Measurements from ENCODE around the gene COPS3.
"Not testable (repeated sequence)": the region's sequence is repeated elsewhere in the genome, so short reads cannot be mapped to it uniquely, and the experiment has no call there.

COPS3 gene

GRCh38 chr17:17301659-17302058 lies 20.6 kb upstream of the COPS3 start:
- DNase-seq = not testable (repeated sequence)

GRCh38 chr17:17300624-17301568 lies 19.9 kb upstream of the COPS3 start:
- peak; percentile 74 for DNase-seq

GRCh38 chr17:17298108-17298507 lies 17.1 kb upstream of the COPS3 start:
- DNase-seq = no peak

DNA sequence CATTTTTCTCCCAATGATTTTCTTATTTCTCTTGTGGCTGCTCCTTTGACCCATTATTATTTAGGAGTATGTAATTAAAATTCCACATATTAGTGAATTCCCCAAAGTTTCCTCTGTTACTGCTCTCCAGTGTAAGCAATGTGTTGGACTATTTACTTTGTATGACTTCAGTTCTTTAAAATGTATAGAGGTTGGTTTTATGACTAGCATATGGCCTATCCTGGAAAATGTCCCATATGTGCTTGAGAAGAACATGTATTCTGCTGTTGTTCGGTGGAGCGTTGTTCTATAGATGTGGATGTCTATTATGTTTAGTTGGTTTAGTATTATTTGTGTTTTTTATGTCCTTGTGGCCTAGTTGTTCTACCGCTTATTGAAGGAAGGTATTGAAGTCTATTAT lies 16.2 kb upstream of the COPS3 start:
- DNase-seq = no peak

DNA sequence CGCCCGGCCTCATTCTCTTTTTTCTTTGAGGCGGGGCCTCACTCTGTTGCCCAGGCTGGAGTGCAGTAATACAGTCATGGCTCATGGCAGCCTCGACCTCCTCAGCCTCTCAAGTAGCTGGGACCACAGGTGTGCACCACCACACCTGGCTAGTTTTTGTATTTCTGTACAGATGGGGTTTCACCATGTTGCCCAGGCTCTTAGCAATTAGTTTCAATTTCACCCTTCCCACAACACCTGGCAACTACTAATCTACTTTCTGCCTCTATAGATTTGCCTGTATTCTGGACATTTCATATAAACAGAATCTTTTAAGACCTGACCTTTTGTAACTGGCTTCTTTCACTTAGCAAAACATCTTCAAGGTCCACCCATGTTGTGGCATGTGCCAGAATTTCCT lies 14.1 kb upstream of the COPS3 start:
- DNase-seq = no peak

DNA sequence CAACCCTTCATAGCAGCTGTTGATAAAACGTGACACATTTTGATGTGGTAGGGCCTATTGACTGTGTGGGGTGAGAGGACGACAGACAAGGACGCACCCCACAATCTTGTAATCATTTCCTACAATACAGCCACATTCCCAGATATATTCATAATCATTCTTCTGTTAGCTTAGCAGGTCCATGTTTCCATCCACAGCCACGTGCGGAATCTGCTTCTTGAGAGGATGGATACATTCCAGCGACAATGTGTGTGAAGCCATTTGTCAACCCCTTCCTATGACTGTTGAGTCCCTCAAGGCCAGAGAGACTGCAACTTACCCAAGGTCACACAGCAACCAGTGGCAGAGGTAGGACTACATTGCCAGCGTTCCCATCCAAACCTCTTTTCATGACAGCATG lies 8.7 kb upstream of the COPS3 start:
- no peak for DNase-seq

DNA sequence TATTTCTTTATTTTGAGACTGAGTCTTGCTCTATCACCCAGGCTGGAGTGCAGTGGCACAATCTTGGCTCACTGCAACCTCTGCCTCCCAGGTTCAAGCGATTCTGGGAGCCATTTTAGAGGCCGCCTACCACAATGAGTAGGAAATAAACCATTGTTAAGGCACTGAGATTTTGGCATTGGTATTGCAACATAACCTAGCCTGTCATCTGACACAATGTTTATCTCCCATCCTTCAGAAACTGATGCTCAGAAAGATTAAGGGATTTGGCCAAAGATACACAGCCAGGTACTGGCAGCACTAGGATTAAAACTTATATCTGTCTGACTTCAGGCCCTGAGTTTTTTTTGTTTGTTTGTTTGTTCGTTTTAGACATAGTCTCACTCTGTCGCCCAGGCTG lies 8.0 kb upstream of the COPS3 start:
- DNase-seq = no peak

DNA sequence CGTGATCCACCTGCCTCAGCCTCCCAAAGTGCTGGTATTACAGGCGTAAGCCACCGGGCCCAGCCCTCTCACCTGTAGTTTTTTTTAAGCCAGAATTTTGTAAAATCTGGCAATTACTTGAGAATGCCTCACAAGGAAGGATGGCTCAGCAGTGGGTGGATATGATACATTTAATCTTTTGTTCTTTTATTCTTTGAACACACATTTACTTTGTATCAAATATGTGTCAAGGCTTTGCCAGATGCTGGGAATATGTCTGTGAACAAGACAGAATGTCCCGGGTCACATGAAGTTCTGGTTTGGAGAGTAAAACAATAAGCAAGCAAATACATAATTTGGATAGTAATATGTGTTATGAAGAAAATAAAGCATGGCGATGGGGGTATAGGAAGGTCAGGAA lies 4.9 kb upstream of the COPS3 start:
- no peak for DNase-seq

DNA sequence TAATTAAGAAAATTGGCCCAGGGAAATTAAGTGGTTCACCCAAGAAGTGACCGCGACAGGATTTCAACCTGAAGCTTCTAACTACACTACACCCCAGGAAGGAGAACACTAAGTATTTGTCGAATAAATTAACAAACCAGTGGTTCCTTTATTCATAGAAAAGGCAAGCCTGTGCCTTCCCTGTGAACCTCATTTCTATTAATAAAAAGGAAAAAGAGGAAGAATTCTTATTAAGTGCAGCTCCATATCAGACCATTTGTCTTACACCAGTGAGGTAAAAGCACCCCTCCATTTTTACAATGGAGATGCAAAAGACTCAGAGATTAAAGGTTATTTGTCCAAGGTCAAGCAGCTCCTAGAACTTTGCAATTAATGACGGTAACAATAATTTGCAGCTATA lies 1.7 kb downstream of the COPS3 start:
- DNase-seq = no peak

- not testable (repeated sequence) for DNase-seq
Measured at GRCh38 chr17:17277431-17277830, 3.6 kb downstream of the COPS3 start.

DNA sequence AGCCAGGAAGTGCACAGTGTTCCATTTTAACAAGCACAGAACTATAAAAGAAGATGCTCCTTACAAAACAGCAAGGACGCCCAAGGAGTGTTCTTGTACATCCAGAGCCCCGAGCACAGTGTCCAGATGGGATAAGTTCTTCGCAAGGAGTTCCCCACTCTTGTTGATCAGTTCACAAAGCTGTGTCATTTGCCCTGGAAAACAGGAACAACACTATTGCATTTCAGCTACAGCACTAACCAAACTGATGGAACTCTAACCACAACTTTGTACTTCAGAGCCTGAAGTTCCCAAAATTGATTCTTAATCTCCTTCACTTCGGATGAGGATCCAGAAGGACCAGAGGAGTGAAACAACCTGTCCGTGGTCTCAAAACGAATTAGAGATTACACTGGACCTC lies 5.1 kb downstream of the COPS3 start:
- DNase-seq = no peak

DNA sequence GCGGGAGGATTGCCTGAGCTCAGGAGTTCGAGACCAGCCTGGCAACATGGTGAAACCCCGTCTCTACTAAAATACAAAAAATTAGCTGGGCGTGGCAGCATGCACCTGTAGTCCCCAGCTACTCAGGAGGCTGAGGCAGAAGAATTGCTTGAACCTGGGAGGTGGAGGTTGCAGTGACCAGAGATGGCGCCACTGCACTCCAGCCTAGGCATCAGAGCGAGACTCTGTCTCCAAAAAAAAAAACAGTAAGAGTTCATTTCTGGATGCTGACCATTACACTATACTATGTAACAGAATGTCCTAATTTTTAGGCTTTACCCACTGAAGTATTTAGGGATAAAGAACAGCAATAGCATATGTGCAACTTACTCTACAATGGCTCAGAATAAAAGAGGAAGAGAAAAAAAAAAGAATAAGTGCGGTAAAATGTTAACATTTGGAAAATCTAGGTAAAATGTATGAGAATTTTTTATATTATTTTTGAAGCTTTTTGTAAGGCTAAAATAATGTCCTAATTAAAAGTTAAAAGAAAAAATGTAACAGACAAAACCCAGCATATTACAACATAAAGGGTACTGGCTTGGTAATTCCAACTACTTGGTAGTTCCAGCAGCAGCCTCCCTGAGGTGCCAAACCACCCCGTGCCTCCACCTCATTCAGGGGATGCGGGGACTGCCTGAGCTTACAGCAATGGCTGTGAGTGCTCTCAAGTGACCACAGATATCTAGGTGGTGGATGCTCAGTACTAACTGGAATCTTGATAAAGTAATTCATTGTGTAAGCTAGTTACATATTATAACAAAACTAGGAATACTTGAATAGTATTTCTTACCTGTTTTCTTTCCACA lies 10.9 kb downstream of the COPS3 start:
- no peak for DNase-seq

GRCh38 chr17:17264430-17264829 lies 16.6 kb downstream of the COPS3 start:
- no peak for DNase-seq

- no peak for DNase-seq
Measured at GRCh38 chr17:17258998-17259397, 22.0 kb downstream of the COPS3 start.

DNA sequence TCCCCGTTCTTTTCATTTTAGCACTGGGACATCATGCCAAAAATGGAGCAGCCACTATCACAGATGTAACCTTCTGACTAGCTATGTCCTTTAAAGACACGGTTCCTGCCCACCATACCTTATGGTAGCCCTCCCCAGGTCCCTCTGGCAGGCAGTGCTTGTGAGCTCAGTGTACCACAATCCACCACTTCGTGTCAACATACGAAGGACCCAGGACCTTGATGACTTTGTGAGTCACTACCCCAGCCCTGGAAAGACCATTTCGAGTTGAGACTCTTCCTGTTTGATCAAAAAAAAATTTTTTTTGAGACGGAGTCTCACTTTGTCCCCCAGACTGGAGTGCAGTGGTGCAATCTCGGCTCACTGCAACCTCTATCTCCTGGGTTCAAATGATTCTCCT lies 23.0 kb downstream of the COPS3 start:
- DNase-seq = no peak

GRCh38 chr17:17256316-17256715 lies 24.7 kb downstream of the COPS3 start:
- no peak for DNase-seq

DNA sequence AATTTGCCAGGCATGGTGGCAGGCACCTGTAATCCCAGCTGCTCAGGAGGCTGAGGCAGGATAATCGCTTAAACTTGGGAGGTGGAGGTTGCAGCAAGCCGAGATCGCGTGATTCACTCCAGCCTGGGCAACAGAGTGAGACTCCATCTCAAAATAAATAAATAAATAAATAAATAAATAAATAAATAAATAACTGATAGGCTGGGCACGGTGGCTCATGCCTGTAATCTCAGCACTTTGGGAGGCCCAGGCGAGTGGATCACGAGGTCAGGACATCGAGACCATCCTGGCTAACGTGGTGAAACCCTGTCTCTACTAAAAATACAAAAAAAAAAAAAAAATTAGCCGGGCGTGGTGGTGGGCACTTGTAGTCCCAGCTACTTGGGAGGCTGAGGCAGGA lies 25.4 kb downstream of the COPS3 start:
- not testable (repeated sequence) for DNase-seq

DNA sequence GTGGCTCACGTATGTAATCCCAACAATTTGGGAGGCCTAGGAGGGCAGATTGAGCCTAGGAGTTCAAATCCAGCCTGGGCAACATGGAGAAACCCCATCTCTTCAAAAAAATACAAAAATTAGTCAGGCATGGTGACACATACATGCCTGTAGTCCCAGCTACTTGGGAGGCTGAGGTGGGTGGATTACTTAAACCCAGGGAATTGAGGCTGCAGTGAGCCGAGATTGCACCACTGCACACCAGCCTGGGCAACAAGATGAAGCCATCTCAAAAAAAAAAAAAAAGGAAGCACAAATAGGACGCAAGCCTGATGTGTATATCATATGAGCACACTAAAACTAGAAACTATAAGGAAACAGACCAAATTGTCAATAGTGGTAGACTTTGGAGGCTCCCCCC lies 27.0 kb downstream of the COPS3 start:
- no peak for DNase-seq

DNA sequence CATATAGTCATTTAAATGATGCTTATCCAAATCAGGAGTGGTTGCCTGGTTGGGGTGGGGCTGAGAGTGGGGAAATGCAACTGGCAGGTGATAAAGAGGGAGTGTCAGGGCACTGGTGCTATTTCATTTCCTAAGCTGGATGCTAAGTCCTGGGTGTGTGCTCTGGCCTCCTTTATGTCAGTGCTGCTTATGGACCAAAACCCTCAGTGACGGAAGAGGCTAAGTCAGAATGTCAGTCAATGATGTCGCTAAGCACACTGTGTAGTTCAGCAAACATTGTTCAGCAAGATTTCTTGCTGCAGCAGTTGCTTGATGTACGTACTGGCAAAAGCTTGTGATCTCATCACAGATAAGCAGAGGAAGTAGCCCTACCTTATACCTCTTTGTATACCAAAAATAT lies 27.6 kb downstream of the COPS3 start:
- no peak for DNase-seq

- no peak for DNase-seq
Measured at GRCh38 chr17:17252149-17252661, 28.8 kb downstream of the COPS3 start.

- no peak for DNase-seq
Measured at GRCh38 chr17:17246879-17247278, 34.2 kb downstream of the COPS3 start.

GRCh38 chr17:17243163-17243562 lies 37.9 kb downstream of the COPS3 start:
- DNase-seq = no peak

GRCh38 chr17:17242246-17242645 lies 38.8 kb downstream of the COPS3 start:
- DNase-seq = no peak

DNA sequence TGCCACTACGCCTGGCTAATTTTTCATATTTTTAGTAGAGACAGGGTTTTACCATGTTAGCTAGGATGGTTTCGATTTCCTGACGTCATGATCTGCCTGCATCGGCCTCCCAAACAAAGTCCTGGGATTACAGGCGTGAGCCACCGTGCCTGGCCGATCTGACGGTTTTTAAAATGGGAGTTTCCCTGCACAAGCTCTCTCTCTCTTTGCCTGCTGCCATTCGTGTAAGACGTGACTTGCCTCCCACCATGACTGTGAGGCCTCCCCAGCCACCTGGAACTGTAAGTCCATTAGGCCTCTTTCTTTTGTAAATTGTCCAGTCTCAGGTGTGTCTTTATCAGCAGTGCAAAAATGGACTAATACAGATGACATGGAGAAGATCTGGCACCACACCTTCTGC lies 39.4 kb downstream of the COPS3 start:
- no peak for DNase-seq
